Prostate gland (tissue), 2 donors: ENCODE measurements around the gene VASN.

ENCODE experiments used
- CTCF ChIP-seq, 4 experiments: fragments of 200-600 bp in 2 of 4; fragments of 450-650 bp in 2 of 4; sonication (generic) in 2 of 4; IDR thresholded peaks; 1 replicate in 3 of 4; 2 replicates in 1 of 4; pipeline ENCODE4 v1.5.1; 2016 to 2019; ENCODE audit warnings: antibody characterized with exemption in 4 of 4, mild to moderate bottlenecking in 2 of 4, moderate library complexity in 2 of 4
- POLR2A ChIP-seq: fragments of 450-650 bp; IDR thresholded peaks from one replicate; pipeline ENCODE4 v1.6.1; 2016; ENCODE audit warnings: antibody characterized with exemption, mild to moderate bottlenecking

GRCh38 chr16:4386451-4386805 lies 14.8 kb downstream of the VASN start:
- no peak for TF ChIP-seq POLR2A
- TF ChIP-seq CTCF (IDR thresholded peaks at IDR 0.05) = no peak
